HepG2 (cell line): Measurements from ENCODE around the gene C6orf62. TPM values are rescaled to one million over a fixed set of nuclear protein-coding genes. Genes with fewer than 3 reads are reported as not detected.

ENCODE experiments used
- ATAC-seq: fragments of 200-7000 bp; cut with Tn5 transposase; 3 replicates; pipeline ENCODE4 v1.9.1; 2020; ENCODE audit warnings: mild to moderate bottlenecking, moderate library complexity
- BruUV-seq: library from RNA; stranded (reverse); fragments of 400-500 nt; replicated peaks from 2 replicates; lab custom pipeline; 2021; lab: Mats Ljungman, UMichigan
- CTCF ChIA-PET: fragments of 300-600 bp; formaldehyde crosslinking; extraction: SDS; loops from one replicate; lab custom pipeline; 2021; ENCODE audit warnings: low total read pairs, inconsistent platforms, low intra/inter-chr PET ratio; lab: Yijun Ruan, JAX
- POLR2A ChIA-PET: fragments of 350-600 bp; sonication (Branson Sonifier 250); formaldehyde crosslinking; loops from one replicate; lab custom pipeline; 2020; ENCODE audit warnings: antibody characterized with exemption, inconsistent platforms; lab: Yijun Ruan, JAX
- DNase-seq: peaks from one replicate; pipeline ENCODE4 v3.0.0-alpha.2; 2015; ENCODE audit warnings: low spot score
- FAIRE-seq: peaks from 3 replicates; lab custom pipeline; 2011; peaks lifted over from hg19 to GRCh38; lab: Jason Lieb, UNC
- H2AFZ ChIP-seq: one replicate; pipeline ENCODE4 v1.6.1; 2011; ENCODE audit warnings: low read length, inconsistent platforms
- H3K27ac ChIP-seq: fragments of 300-600 bp; 3 replicates; pipeline ENCODE4 v1.8.0; 2011; ENCODE audit warnings: mixed run types, mild to moderate bottlenecking, mixed read lengths, low read length, inconsistent platforms; ENCODE audit not compliant: insufficient read depth; ENCODE audit errors: extremely low read length
- H3K27me3 ChIP-seq, 2 experiments: fragments of 200-600 bp in 1 of 2; 2 replicates in 1 of 2; 3 replicates in 1 of 2; pipeline versions ENCODE4 v1.6.0 to v1.8.0; 2011; ENCODE audit warnings: low read length in 2 of 2, mild to moderate bottlenecking in 2 of 2, moderate library complexity in 2 of 2, inconsistent platforms in 1 of 2; ENCODE audit not compliant: insufficient read depth in 2 of 2, control insufficient read depth in 1 of 2
- H3K36me3 ChIP-seq, 2 experiments: fragments of 200-600 bp in 1 of 2; replicated peaks in 1 of 2; 2 replicates in 1 of 2; 3 replicates in 1 of 2; pipeline versions ENCODE4 v1.5.1 to v1.8.0; 2011; ENCODE audit warnings: low read length in 2 of 2, inconsistent platforms in 1 of 2; ENCODE audit not compliant: insufficient read depth in 2 of 2, control insufficient read depth in 1 of 2
- H3K4me1 ChIP-seq: 2 replicates; pipeline ENCODE4 v1.5.1; 2012; ENCODE audit warnings: low read length, inconsistent platforms; ENCODE audit not compliant: insufficient read depth
- H3K4me2 ChIP-seq: 2 replicates; pipeline ENCODE4 v1.6.0; 2011; ENCODE audit warnings: low read depth, low read length, inconsistent platforms
- H3K4me3 ChIP-seq, 3 experiments: fragments of 200-600 bp in 1 of 3; sonication (generic), shearing (Covaris generic) in 1 of 3; replicated peaks in 1 of 3; 2 replicates each; pipeline ENCODE4 v1.5.1; 2011 to 2016; ENCODE audit warnings: low read length in 3 of 3, inconsistent platforms in 2 of 3, low read depth in 2 of 3, mild to moderate bottlenecking in 2 of 3, control low read depth in 1 of 3, mixed read lengths in 1 of 3; ENCODE audit not compliant: insufficient read depth in 1 of 3
- H3K79me2 ChIP-seq: one replicate; pipeline ENCODE4 v1.6.1; 2011; ENCODE audit warnings: low read length, inconsistent platforms; ENCODE audit not compliant: insufficient read depth
- H3K9ac ChIP-seq: 2 replicates; pipeline ENCODE4 v1.6.0; 2011; ENCODE audit warnings: mild to moderate bottlenecking, low read depth, low read length, inconsistent platforms; ENCODE audit not compliant: insufficient read depth
- H3K9me3 ChIP-seq: 2 replicates; pipeline ENCODE4 v1.5.1; 2012; ENCODE audit warnings: mild to moderate bottlenecking, low read length
- H4K20me1 ChIP-seq: 2 replicates; pipeline ENCODE4 v1.6.0; 2011; ENCODE audit warnings: inconsistent platforms, mild to moderate bottlenecking, low read length, moderate library complexity; ENCODE audit not compliant: insufficient read depth
- ATF7-NPFF ChIP-seq: sonication (generic); formaldehyde crosslinking; IDR thresholded peaks from 2 replicates; pipeline ENCODE4 v1.8.1; 2023; ENCODE audit warnings: mild to moderate bottlenecking, low read depth, missing genetic modification reagents, moderate library complexity
- CENPT ChIP-seq: sonication (generic); formaldehyde crosslinking; IDR thresholded peaks from 2 replicates; pipeline ENCODE4 v1.8.0; 2022; ENCODE audit warnings: low read depth, mild to moderate bottlenecking, moderate library complexity, missing genetic modification reagents
- ELF3 ChIP-seq: IDR thresholded peaks from 2 replicates; pipeline ENCODE4 v1.6.1; 2016; ENCODE audit warnings: missing genetic modification reagents, missing compliant biosample characterization
- FOXA1 ChIP-seq, 2 experiments: fragments of 450-650 bp in 1 of 2; sonication (generic) in 1 of 2; formaldehyde crosslinking in 1 of 2; IDR thresholded peaks; 2 replicates each; pipeline versions ENCODE4 v1.4.0 to v1.6.1; 2016 to 2020; ENCODE audit warnings: missing genetic modification reagents in 1 of 2
- MXD4 ChIP-seq: IDR thresholded peaks from 2 replicates; pipeline ENCODE4 v1.6.1; 2016; ENCODE audit warnings: mild to moderate bottlenecking, missing biosample characterization, missing genetic modification reagents
- NBN ChIP-seq: fragments of 450-650 bp; conservative IDR thresholded peaks from 2 replicates; pipeline ENCODE4 v1.6.1; 2017
- NFATC3 ChIP-seq: sonication (generic); formaldehyde crosslinking; IDR thresholded peaks from 2 replicates; pipeline ENCODE4 v1.5.1; 2020; ENCODE audit warnings: mild to moderate bottlenecking, missing genetic modification reagents
- NONO ChIP-seq, 2 experiments: fragments of 450-650 bp in 1 of 2; sonication (generic) in 1 of 2; formaldehyde crosslinking in 1 of 2; IDR thresholded peaks in 1 of 2; conservative IDR thresholded peaks in 1 of 2; 2 replicates each; pipeline versions ENCODE4 v1.6.1 to v1.8.0; 2017 to 2022; ENCODE audit warnings: mild to moderate bottlenecking in 1 of 2, missing genetic modification reagents in 1 of 2, moderate library complexity in 1 of 2
- RAD51 ChIP-seq: fragments of 450-650 bp; IDR thresholded peaks from 2 replicates; pipeline ENCODE4 v1.6.1; 2016; ENCODE audit warnings: borderline replicate concordance
- RXRB ChIP-seq: IDR thresholded peaks from 2 replicates; pipeline ENCODE4 v1.6.1; 2016; ENCODE audit warnings: borderline replicate concordance, missing genetic modification reagents, missing compliant biosample characterization
- SIN3B ChIP-seq: fragments of 150-350 bp; IDR thresholded peaks from 2 replicates; pipeline ENCODE4 v1.6.1; 2014; ENCODE audit warnings: low read length
- SMAD9 ChIP-seq: sonication (generic); formaldehyde crosslinking; IDR thresholded peaks from 2 replicates; pipeline ENCODE4 v1.5.1; 2020; ENCODE audit warnings: mild to moderate bottlenecking, missing genetic modification reagents
- WGBS: methylation state at CpG from one replicate; pipeline ENCODE4 v1.1.6; 2017; ENCODE audit warnings: low lambda C conversion rate; 5-methylcytosine and 5-hydroxymethylcytosine counted together
- in situ Hi-C: cut with HindIII; loops from 2 replicates; pipeline ENCODE4 v1.10.0; 2017; ENCODE audit warnings: low pct_unique_long_range_greater_than_20kb; ENCODE audit not compliant: extremely low pct_ligation_motif_present
- intact Hi-C: fragments of 100-400 bp; cut with micrococcal nuclease; formaldehyde crosslinking; loops from one replicate; pipeline ENCODE4 v1.10.0; 2022; ENCODE audit not compliant: unreplicated experiment
- polyA plus RNA-seq, 8 experiments: library from polyadenylated mRNA; depleted of rRNA in 3 of 8; stranded (reverse) in 7 of 8; unstranded in 1 of 8; fragments of >200 nt; fragmentation: Illumina TruSeq in 4 of 8; extraction: Trizol in 4 of 8; gene quantifications; 2 replicates each; pipeline versions ENCODE4 v1.2.1 to v1.2.3, GENCODE V29; 2011 to 2016; ENCODE audit warnings: low read depth in 4 of 8, missing spikeins in 1 of 8, mixed read lengths in 1 of 8; ENCODE audit not compliant: insufficient read depth in 1 of 8
- total RNA-seq, 5 experiments: library from RNA; depleted of rRNA; stranded (reverse); fragments of >200 nt; fragmentation: Illumina TruSeq; extraction: Trizol; gene quantifications; 2 replicates each; pipeline ENCODE4 v1.2.3, GENCODE V29; 2016; ENCODE audit warnings: low read depth in 1 of 5

C6orf62 gene
- total and polyA plus RNA-seq, 2 of the 13 experiments (the other 11 are each of a cell fraction or from before 2014, with no cell fraction given), result 54.8 to 90.4 TPM

GRCh38 chr6:24760210-24760609 is 41.3 kb upstream of the C6orf62 start:
- Histone ChIP-seq H3K4me2 (no peak overlapping the region), H2AFZ (no peak overlapping the region), H4K20me1 (no peaks in the 10 kb centered on the region), H3K9me3 (no peaks in the 10 kb centered on the region), H3K4me1 (peaks cover 28% of the 10 kb centered on the region), H3K27ac (no peak overlapping the region)
- CTCF ChIA-PET, result no interaction called here
- 77% methylated on average over 5 of the region's 5 CpGs for WGBS
- TF ChIP-seq FOXA1 (IDR thresholded peaks at IDR 0.05) (no peak), FOXA1 (CRISPR knock-in tag; IDR thresholded peaks at IDR 0.05) (no peak), SMAD9 (CRISPR knock-in tag) (no peak), RAD51 (no peak), MXD4 (CRISPR knock-in tag) (no peak), NFATC3 (CRISPR knock-in tag) (no peak), CENPT (no peak), RXRB (CRISPR knock-in tag) (no peak), ATF7-NPFF (CRISPR knock-in tag) (no peak), NONO (IDR thresholded peaks at IDR 0.05) (no peak), NONO (CRISPR knock-in tag; conservative IDR thresholded peaks at IDR 0.05) (no peak), ELF3 (CRISPR knock-in tag) (no peak), NBN (no peak), SIN3B (no peak)
- TF ChIP-seq, all 625 proteins: peak for 0
- Histone ChIP-seq H3K4me3 (no peak overlapping the region), H3K9ac (no peak overlapping the region), H3K79me2 (no peaks in the 10 kb centered on the region), H3K36me3 (no peaks in the 10 kb centered on the region), H3K27me3 (no peaks in the 10 kb centered on the region)
- no TSS peak for BruUV-seq
- DNase-seq, result no peak
- in situ Hi-C loops (no loop called here), intact Hi-C loops (no loop called here)
- POLR2A ChIA-PET, result interaction anchor here (0.9 kb wide), 1 partner anchor 22 kb away, joined by 3 read pairs; no protein-coding TSS in a partner anchor
- FAIRE-seq, result no peak
- ATAC-seq, result no peak
